CD14-positive monocyte (primary cell): ENCODE results near the gene HACL1. TPM values are rescaled to one million over a fixed set of nuclear protein-coding genes. Genes with fewer than 3 reads are reported as not detected.
A peak's percentile ranks its signal among the peaks of the same experiment; 100 is the strongest.

Experiments used
- DNase-seq, 3 donors: peaks; one replicate each; pipeline ENCODE4 v3.0.0-alpha.2; 2011 to 2022
- H2AFZ ChIP-seq: 2 replicates; pipeline ENCODE4 v1.6.0; 2012; ENCODE audit warnings: mild to moderate bottlenecking, low read depth, low read length, inconsistent platforms; ENCODE audit not compliant: insufficient read depth, poor library complexity, severe bottlenecking
- H3K27ac ChIP-seq, 2 donors: 1 replicate in 1 of 2; 2 replicates in 1 of 2; pipeline ENCODE4 v1.5.1; 2012 to 2013; ENCODE audit warnings: low read length in 2 of 2, control low read depth in 1 of 2, inconsistent platforms in 1 of 2, low read depth in 1 of 2, mild to moderate bottlenecking in 1 of 2
- H3K27me3 ChIP-seq, 2 donors: one replicate each; pipeline versions ENCODE4 v1.6.0 to v1.6.1; 2011 to 2013; ENCODE audit warnings: low read length in 2 of 2; ENCODE audit not compliant: control insufficient read depth in 2 of 2, insufficient read depth in 2 of 2
- H3K36me3 ChIP-seq, 2 donors: replicated peaks in 1 of 2; 1 replicate in 1 of 2; 2 replicates in 1 of 2; pipeline versions ENCODE4 v1.5.1 to v1.6.1; 2012 to 2013; ENCODE audit warnings: low read length in 2 of 2, control low read depth in 1 of 2, inconsistent platforms in 1 of 2, mild to moderate bottlenecking in 1 of 2; ENCODE audit not compliant: insufficient read depth in 2 of 2, control insufficient read depth in 1 of 2
- H3K4me1 ChIP-seq, 2 donors: 1 replicate in 1 of 2; 2 replicates in 1 of 2; pipeline versions ENCODE4 v1.5.1 to v1.6.1; 2012 to 2013; ENCODE audit warnings: low read length in 2 of 2, control low read depth in 1 of 2, inconsistent platforms in 1 of 2, mild to moderate bottlenecking in 1 of 2, moderate library complexity in 1 of 2; ENCODE audit not compliant: insufficient read depth in 2 of 2, control insufficient read depth in 1 of 2
- H3K4me2 ChIP-seq: replicated peaks from 2 replicates; pipeline ENCODE3; 2012; ENCODE audit warnings: low read length, moderate library complexity, mild to moderate bottlenecking; ENCODE audit not compliant: poor library complexity, severe bottlenecking; ENCODE audit errors: extremely low read depth
- H3K4me3 ChIP-seq, 3 experiments: fragments of 200-600 bp in 1 of 3; sonication (generic) in 1 of 3; replicated peaks in 1 of 3; 1 replicate in 2 of 3; 2 replicates in 1 of 3; pipeline ENCODE4 v1.5.1; 2011 to 2013; ENCODE audit warnings: low read length in 3 of 3, mild to moderate bottlenecking in 3 of 3, control low read depth in 2 of 3, low read depth in 2 of 3, inconsistent platforms in 1 of 3, moderate library complexity in 1 of 3
- H3K79me2 ChIP-seq: 2 replicates; pipeline ENCODE4 v1.6.0; 2012; ENCODE audit warnings: mild to moderate bottlenecking, control low read depth, inconsistent platforms, low read length, moderate library complexity; ENCODE audit not compliant: insufficient read depth
- H3K9ac ChIP-seq: 2 replicates; pipeline ENCODE4 v1.6.0; 2017; ENCODE audit warnings: low read length, mild to moderate bottlenecking; ENCODE audit not compliant: insufficient read depth, poor library complexity, severe bottlenecking
- H3K9me3 ChIP-seq, 2 donors: replicated peaks in 1 of 2; 1 replicate in 1 of 2; 2 replicates in 1 of 2; pipeline versions ENCODE4 v1.5.1 to v1.6.1; 2012 to 2013; ENCODE audit warnings: low read length in 2 of 2, control low read depth in 1 of 2; ENCODE audit not compliant: control insufficient read depth in 1 of 2, insufficient read depth in 1 of 2
- H4K20me1 ChIP-seq: 2 replicates; pipeline ENCODE4 v1.6.0; 2012; ENCODE audit warnings: mild to moderate bottlenecking, low read length, control low read depth, moderate library complexity; ENCODE audit not compliant: insufficient read depth
- H3K27ac Mint-ChIP-seq, 7 donors: one replicate each; pipeline ENCODE4 v1.8.0; 2020; ENCODE audit warnings: mild to moderate bottlenecking in 7 of 7, mixed read lengths in 7 of 7, moderate library complexity in 6 of 7, inconsistent platforms in 2 of 7
- H3K27me3 Mint-ChIP-seq, 3 donors: one replicate each; pipeline ENCODE4 v1.8.0; 2021 to 2022; ENCODE audit warnings: low read depth in 3 of 3, mild to moderate bottlenecking in 3 of 3, mixed read lengths in 3 of 3, moderate library complexity in 3 of 3, inconsistent platforms in 1 of 3
- H3K36me3 Mint-ChIP-seq, 2 donors: one replicate each; pipeline ENCODE4 v1.8.0; 2020; ENCODE audit warnings: mixed read lengths in 2 of 2, inconsistent platforms in 1 of 2, mild to moderate bottlenecking in 1 of 2
- H3K4me1 Mint-ChIP-seq: one replicate; pipeline ENCODE4 v1.8.0; 2020; ENCODE audit warnings: mild to moderate bottlenecking, mixed read lengths
- H3K4me3 Mint-ChIP-seq, 2 donors: one replicate each; pipeline ENCODE4 v1.8.0; 2020; ENCODE audit warnings: mild to moderate bottlenecking in 2 of 2, mixed read lengths in 2 of 2, moderate library complexity in 1 of 2
- H3K9me3 Mint-ChIP-seq, 7 donors: one replicate each; pipeline ENCODE4 v1.8.0; 2020 to 2022; ENCODE audit warnings: mixed read lengths in 7 of 7, mild to moderate bottlenecking in 6 of 7, moderate library complexity in 6 of 7, inconsistent platforms in 2 of 7
- CTCF ChIP-seq: fragments of 200-600 bp; IDR thresholded peaks from one replicate; pipeline ENCODE4 v1.8.0; 2022; ENCODE audit warnings: antibody characterized with exemption, mild to moderate bottlenecking
- WGBS: methylation state at CpG from one replicate; pipeline ENCODE4 v1.1.5; 2013; ENCODE audit warnings: missing lambda C conversion rate; ENCODE audit not compliant: insufficient coverage; 5-methylcytosine and 5-hydroxymethylcytosine counted together
- intact Hi-C, 2 donors: fragments of 100-400 bp; cut with micrococcal nuclease; formaldehyde crosslinking; loops; one replicate each; pipeline versions ENCODE4 v1.15.0 to v1.15.1; 2023
- polyA plus RNA-seq, 3 donors: library from polyadenylated mRNA; depleted of rRNA in 1 of 3; unstranded in 2 of 3; stranded (reverse) in 1 of 3; fragments of 300-500 nt in 2 of 3; fragments of >200 nt in 1 of 3; fragmentation: Illumina TruSeq in 2 of 3; gene quantifications; 1 replicate in 2 of 3; 2 replicates in 1 of 3; pipeline ENCODE4 v1.2.3, GENCODE V29; 2012 to 2021

HACL1 gene
- polyA plus RNA-seq, 3 donors: 12.3 to 27.2 (median 22.3) TPM

GRCh38 chr3:15563190-15563589 lies 38.2 kb downstream of the HACL1 start:
- intact Hi-C loops: no loop called here
- no peak overlapping the region for H2AFZ ChIP-seq
- peak overlapping the region in 1 of 7 donors; percentile 25 for H3K27ac Mint-ChIP-seq
- no peaks in the 10 kb centered on the region for H3K27me3 ChIP-seq
- no peak for DNase-seq
- peak overlapping the region in 1 of 2 donors; percentile 20 for H3K27ac ChIP-seq
- H3K4me3 ChIP-seq: no peak overlapping the region
- WGBS: no CpG with 5 or more reads among the region's 1 CpG
- H3K4me3 Mint-ChIP-seq: no peak overlapping the region
- no peaks in the 10 kb centered on the region for H3K9me3 ChIP-seq
- peaks cover 70 to 80% of the 10 kb centered on the region in 2 donors for H3K36me3 Mint-ChIP-seq
- H3K27me3 Mint-ChIP-seq: no peaks in the 10 kb centered on the region
- H3K36me3 ChIP-seq: peaks cover 49 to 86% of the 10 kb centered on the region in 2 donors
- H3K4me1 ChIP-seq: no peaks in the 10 kb centered on the region
- H3K9me3 Mint-ChIP-seq: no peaks in the 10 kb centered on the region
- H3K4me2 ChIP-seq: no peak overlapping the region
- TF ChIP-seq CTCF: no peak
- no peaks in the 10 kb centered on the region for H3K4me1 Mint-ChIP-seq
- no peaks in the 10 kb centered on the region for H4K20me1 ChIP-seq
- no peaks in the 10 kb centered on the region for H3K79me2 ChIP-seq
- no peak overlapping the region for H3K9ac ChIP-seq

- Histone ChIP-seq H3K27ac (peak overlapping the region in 1 of 2 donors; percentile 20), H3K36me3 (peaks cover 43 to 79% of the 10 kb centered on the region in 2 donors), H3K79me2 (no peaks in the 10 kb centered on the region), H3K4me2 (no peak overlapping the region), H4K20me1 (no peaks in the 10 kb centered on the region), H3K27me3 (no peaks in the 10 kb centered on the region), H2AFZ (no peak overlapping the region), H3K9me3 (no peaks in the 10 kb centered on the region), H3K9ac (no peak overlapping the region), H3K4me1 (peaks cover 3% of the 10 kb centered on the region in 2 donors), H3K4me3 (no peak overlapping the region)
- no peak for TF ChIP-seq CTCF
- intact Hi-C loops: no loop called here
- H3K27ac Mint-ChIP-seq: no peak overlapping the region
- H3K9me3 Mint-ChIP-seq: no peaks in the 10 kb centered on the region
- 100% methylated on average over 1 of the region's 5 CpGs for WGBS
- H3K4me3 Mint-ChIP-seq: no peak overlapping the region
- no peak for DNase-seq
- H3K36me3 Mint-ChIP-seq: peaks cover 64 to 75% of the 10 kb centered on the region in 2 donors
- peaks cover 3% of the 10 kb centered on the region for H3K4me1 Mint-ChIP-seq
- H3K27me3 Mint-ChIP-seq: no peaks in the 10 kb centered on the region
Measured at GRCh38 chr3:15562560-15562959, 38.8 kb downstream of the HACL1 start.
